Loucy (cell line): ENCODE measurements around the gene SRD5A1.

Source experiments
- EZH2phosphoT487 ChIP-seq: fragments of 200-600 bp; IDR thresholded peaks from 2 replicates; pipeline ENCODE4 v1.6.1; 2018; ENCODE audit warnings: antibody characterized with exemption, mild to moderate bottlenecking, moderate library complexity, borderline replicate concordance
- TF ChIP-seq, protein P1 (sequence below): fragments of 200-600 bp; sonication (generic); conservative IDR thresholded peaks from 2 replicates; pipeline ENCODE4 v1.5.1; 2014; ENCODE audit warnings: mild to moderate bottlenecking, antibody characterized with exemption, low read length

DNA sequence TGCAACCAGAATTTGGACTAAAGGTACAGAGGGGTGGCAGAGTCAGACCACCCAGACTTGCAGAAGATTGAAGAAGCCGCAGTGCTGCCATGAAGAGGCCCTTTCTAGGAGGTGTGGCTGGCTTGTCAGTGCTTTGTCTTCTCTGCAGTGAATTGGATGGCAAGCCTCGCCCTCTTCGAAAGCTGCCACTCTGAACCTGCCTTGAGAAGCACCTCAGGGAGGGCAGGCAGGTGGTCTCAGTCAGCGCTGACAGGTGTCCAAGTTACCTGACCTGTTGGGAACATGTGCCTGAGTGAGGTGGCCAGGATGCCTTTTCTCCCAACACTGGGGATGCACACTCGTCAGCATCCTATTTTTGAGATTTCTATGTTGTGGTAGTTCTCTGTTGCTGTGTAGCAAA, 86.2 kb downstream of the SRD5A1 start:
- TF ChIP-seq, protein P1, sequence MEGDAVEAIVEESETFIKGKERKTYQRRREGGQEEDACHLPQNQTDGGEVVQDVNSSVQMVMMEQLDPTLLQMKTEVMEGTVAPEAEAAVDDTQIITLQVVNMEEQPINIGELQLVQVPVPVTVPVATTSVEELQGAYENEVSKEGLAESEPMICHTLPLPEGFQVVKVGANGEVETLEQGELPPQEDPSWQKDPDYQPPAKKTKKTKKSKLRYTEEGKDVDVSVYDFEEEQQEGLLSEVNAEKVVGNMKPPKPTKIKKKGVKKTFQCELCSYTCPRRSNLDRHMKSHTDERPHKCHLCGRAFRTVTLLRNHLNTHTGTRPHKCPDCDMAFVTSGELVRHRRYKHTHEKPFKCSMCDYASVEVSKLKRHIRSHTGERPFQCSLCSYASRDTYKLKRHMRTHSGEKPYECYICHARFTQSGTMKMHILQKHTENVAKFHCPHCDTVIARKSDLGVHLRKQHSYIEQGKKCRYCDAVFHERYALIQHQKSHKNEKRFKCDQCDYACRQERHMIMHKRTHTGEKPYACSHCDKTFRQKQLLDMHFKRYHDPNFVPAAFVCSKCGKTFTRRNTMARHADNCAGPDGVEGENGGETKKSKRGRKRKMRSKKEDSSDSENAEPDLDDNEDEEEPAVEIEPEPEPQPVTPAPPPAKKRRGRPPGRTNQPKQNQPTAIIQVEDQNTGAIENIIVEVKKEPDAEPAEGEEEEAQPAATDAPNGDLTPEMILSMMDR, result no peak
- no peak for TF ChIP-seq EZH2phosphoT487
